Muscle layer of duodenum (tissue), 2 donors: ENCODE results near the gene EPHB1.

ENCODE experiments used
- H3K27ac ChIP-seq: one replicate; pipeline ENCODE4 v1.7.0; 2013; ENCODE audit warnings: mild to moderate bottlenecking, low read length
- H3K27me3 ChIP-seq: one replicate; pipeline ENCODE4 v1.7.0; 2013; ENCODE audit warnings: low read depth, mild to moderate bottlenecking, control low read depth, low read length
- H3K36me3 ChIP-seq, 2 donors: one replicate each; pipeline ENCODE4 v1.7.0; 2013; ENCODE audit warnings: low read length in 2 of 2, control low read depth in 1 of 2, mild to moderate bottlenecking in 1 of 2; ENCODE audit not compliant: insufficient read depth in 2 of 2, control insufficient read depth in 1 of 2
- H3K4me1 ChIP-seq, 2 donors: one replicate each; pipeline ENCODE4 v1.7.0; 2013; ENCODE audit warnings: low read length in 2 of 2, mild to moderate bottlenecking in 2 of 2, control low read depth in 1 of 2, moderate library complexity in 1 of 2; ENCODE audit not compliant: insufficient read depth in 2 of 2, control insufficient read depth in 1 of 2
- H3K4me3 ChIP-seq, 2 donors: one replicate each; pipeline ENCODE4 v1.7.0; 2013; ENCODE audit warnings: low read length in 2 of 2, low read depth in 1 of 2, mild to moderate bottlenecking in 1 of 2
- H3K9me3 ChIP-seq, 2 donors: one replicate each; pipeline ENCODE4 v1.7.0; 2013; ENCODE audit warnings: low read length in 2 of 2, control low read depth in 1 of 2, mild to moderate bottlenecking in 1 of 2; ENCODE audit not compliant: control insufficient read depth in 1 of 2
- donor health status: healthy.

Gene EPHB1

DNA sequence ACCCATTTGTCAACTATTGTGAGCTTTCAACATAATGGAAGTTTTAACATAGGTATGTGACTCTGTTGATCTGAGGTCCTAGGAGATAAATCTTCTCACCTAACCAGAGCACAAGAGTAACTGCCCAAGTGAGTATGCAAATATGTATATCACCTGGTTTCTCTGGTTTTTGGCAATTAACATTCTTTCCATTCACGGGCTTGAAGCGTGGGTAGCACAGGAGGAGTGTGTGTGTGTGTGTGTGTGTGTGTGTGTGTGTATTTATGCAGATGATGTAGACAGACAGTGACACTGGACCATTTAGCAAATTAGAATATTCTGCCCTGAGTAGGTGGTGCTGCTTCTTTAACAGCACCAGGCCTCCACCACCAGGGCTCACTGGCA, 15.0 kb downstream of the EPHB1 start:
- no peak overlapping the region for H3K27ac ChIP-seq

DNA sequence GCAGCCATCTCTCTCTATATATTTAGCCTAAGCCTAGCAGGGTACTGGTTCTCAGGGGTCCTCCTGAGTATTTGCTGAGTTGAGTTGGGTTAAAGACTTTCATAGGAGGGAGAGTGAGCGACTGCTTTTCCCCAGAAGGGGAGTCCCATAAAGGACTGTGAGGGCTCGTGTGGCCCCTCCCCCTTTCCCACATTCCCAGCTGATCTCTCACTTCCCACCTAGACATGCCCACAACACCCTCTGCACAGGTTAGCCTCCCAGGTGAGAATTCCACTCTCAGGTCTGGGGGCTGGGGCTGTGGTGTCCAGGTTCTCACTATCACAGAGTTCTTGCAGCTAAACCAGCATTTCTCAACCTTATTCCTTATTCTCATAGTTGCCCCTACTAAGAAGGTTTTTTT, 15.8 kb downstream of the EPHB1 start:
- Histone ChIP-seq H3K36me3 (no peaks in the 10 kb centered on the region), H3K9me3 (no peaks in the 10 kb centered on the region), H3K27me3 (no peaks in the 10 kb centered on the region), H3K4me1 (no peaks in the 10 kb centered on the region), H3K4me3 (no peak overlapping the region), H3K27ac (no peak overlapping the region)

More for the DNA sequence above, 15.0 kb downstream of the EPHB1 start:
- Histone ChIP-seq H3K9me3 (no peaks in the 10 kb centered on the region), H3K27me3 (no peaks in the 10 kb centered on the region), H3K4me1 (no peaks in the 10 kb centered on the region), H3K4me3 (no peak overlapping the region), H3K36me3 (no peaks in the 10 kb centered on the region)

DNA sequence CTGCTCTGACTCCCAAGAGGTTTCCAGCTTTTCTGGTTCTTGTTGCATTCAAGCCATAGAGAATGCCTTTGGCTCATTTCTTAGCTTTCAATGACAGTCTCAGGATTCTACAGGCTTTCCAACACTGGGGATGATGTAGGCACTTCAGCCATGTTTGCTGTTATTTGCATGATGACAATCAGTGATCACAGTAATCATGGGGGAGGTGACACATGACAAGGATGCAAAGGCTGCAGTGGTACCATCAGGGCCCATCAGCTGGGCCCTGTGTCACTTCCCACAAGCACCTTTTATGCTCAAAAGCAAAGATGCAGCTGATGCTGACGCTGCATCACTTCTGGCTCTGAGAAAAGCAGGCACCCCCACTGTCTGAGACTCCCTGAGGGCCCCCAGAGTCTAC, 18.6 kb downstream of the EPHB1 start:
- no peak overlapping the region for H3K27ac ChIP-seq
- H3K36me3 ChIP-seq: no peaks in the 10 kb centered on the region
- no peak overlapping the region for H3K4me3 ChIP-seq
- no peaks in the 10 kb centered on the region for H3K27me3 ChIP-seq
- H3K4me1 ChIP-seq: no peaks in the 10 kb centered on the region
- no peaks in the 10 kb centered on the region for H3K9me3 ChIP-seq

DNA sequence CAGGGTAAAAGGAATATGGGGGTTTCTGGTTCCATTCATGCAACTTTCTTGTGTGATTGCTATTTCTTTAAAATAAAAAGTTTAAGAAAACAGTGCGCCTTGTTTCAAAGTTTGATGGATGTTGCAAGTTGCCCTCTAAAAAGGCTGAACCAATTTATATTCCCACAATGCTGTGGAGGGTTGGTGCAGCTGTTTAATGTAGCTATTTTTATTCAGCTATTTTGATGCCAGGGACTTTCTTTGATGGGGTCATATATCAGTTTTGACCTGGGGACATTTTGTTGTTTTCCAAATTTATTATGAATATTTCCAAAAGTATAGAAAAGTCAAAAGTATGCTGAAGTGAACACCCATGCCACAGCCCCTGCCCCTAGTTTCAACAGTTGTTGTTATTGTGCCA, 20.5 kb downstream of the EPHB1 start:
- no peaks in the 10 kb centered on the region for H3K36me3 ChIP-seq
- no peaks in the 10 kb centered on the region for H3K27me3 ChIP-seq
- H3K4me3 ChIP-seq: no peak overlapping the region
- no peaks in the 10 kb centered on the region for H3K4me1 ChIP-seq
- H3K9me3 ChIP-seq: no peaks in the 10 kb centered on the region
- H3K27ac ChIP-seq: no peak overlapping the region

DNA sequence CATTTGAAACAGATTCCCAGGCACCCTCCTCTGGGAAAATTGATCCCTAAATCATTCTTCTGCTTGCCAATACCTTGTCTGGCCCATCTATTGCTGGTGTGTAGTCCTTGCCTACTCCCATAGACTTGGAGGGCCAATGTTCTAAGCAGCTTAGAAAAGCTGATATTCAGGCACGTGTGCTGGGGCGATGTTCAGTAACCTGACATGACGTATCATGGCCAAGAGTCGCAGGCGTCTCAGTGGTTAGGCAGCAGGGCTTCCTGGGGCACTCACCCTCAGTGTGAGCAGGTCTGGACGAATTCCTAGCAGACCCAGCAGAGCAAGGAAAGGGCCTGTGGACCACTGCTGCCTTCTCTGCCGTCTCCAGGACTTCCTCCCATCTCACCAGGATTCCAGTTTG, 21.6 kb downstream of the EPHB1 start:
- Histone ChIP-seq H3K36me3 (no peaks in the 10 kb centered on the region), H3K4me1 (no peaks in the 10 kb centered on the region), H3K27me3 (no peaks in the 10 kb centered on the region), H3K27ac (no peak overlapping the region), H3K9me3 (no peaks in the 10 kb centered on the region), H3K4me3 (no peak overlapping the region)

DNA sequence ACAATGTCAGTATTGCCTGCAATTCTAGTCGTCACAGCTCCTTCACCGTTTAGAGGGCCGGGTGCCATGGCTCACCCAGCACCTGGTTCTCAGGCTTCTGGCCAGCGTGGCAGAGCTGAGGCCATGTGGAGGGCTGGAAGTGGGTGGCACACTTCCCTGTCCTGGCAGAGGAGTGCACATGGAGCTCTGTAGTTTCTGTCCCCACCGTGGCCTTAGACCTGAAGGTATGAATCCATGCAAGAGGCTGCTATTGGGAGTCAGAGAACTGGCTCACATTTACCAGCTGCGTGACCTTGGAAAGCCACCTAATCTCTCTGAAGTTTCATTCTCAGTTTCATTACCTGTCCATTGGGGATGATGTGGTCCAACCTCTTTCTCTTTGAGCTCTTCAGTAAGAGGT, 22.2 kb downstream of the EPHB1 start:
- H3K36me3 ChIP-seq: no peaks in the 10 kb centered on the region
- no peaks in the 10 kb centered on the region for H3K9me3 ChIP-seq
- H3K4me1 ChIP-seq: no peaks in the 10 kb centered on the region
- H3K4me3 ChIP-seq: no peak overlapping the region
- no peak overlapping the region for H3K27ac ChIP-seq
- no peaks in the 10 kb centered on the region for H3K27me3 ChIP-seq

DNA sequence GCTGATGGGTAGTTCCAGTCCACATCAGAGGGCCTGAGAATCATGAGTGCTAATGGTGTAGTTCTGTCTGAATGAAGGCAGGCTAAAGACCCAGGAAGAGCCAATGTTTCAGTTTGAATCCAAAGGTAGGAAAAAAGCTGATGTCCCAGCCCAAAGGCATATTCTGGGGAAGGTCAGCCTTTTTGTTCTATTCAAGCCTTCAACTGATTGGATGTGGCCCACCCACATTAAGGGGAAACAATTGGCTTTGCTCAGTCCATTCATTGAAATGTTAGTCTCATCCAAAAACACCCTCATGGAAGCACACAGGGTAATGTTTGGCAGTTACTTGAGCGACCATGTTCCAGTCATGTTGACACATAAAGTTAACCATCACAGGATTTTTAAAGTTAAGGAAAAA, 25.9 kb downstream of the EPHB1 start:
- H3K27me3 ChIP-seq: no peaks in the 10 kb centered on the region
- H3K4me3 ChIP-seq: no peak overlapping the region
- H3K36me3 ChIP-seq: no peaks in the 10 kb centered on the region
- H3K4me1 ChIP-seq: no peaks in the 10 kb centered on the region
- no peaks in the 10 kb centered on the region for H3K9me3 ChIP-seq
- H3K27ac ChIP-seq: no peak overlapping the region

DNA sequence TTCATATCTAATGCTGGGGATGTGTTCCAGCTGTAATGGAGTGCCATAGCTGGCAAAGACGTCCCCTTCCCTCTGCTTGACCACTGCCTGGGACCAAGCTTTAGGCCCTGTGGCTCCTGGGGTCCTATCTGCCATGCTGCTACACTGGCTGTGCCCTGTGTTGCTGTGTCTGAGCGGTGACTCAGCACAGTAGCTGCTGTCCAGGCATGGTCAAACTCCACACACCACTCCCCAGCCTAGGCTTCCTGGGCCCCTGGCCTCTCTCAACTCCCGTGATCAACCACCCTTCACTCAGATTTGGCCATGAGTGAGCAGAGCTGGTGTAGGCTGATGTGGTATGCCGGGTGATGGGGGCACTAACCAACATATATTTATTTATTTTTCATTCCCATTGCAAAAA, 27.0 kb downstream of the EPHB1 start:
- Histone ChIP-seq H3K27ac (no peak overlapping the region), H3K9me3 (no peaks in the 10 kb centered on the region), H3K27me3 (no peaks in the 10 kb centered on the region), H3K4me3 (no peak overlapping the region), H3K4me1 (no peaks in the 10 kb centered on the region), H3K36me3 (no peaks in the 10 kb centered on the region)

DNA sequence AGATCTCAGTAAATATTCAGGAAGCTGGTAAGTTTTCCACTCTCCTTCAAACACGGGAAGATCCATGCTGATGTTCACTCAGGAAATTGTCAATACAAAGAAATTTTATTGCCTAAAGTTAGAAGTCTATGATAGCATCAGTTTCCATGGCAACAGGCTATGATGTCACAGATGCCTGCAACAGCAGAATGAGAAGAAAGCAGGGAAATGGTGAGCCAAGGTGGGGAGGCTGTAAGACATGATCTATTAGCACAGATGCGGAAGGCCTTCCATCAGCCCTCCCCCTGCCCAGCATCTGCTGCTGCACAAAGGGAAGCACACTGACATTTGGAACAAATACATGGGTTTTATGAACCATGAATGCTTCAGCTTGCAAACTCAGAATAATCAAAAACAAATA, 28.6 kb downstream of the EPHB1 start:
- H3K27me3 ChIP-seq: no peaks in the 10 kb centered on the region
- H3K4me1 ChIP-seq: no peaks in the 10 kb centered on the region
- no peaks in the 10 kb centered on the region for H3K36me3 ChIP-seq
- H3K27ac ChIP-seq: no peak overlapping the region
- no peak overlapping the region for H3K4me3 ChIP-seq
- no peaks in the 10 kb centered on the region for H3K9me3 ChIP-seq

DNA sequence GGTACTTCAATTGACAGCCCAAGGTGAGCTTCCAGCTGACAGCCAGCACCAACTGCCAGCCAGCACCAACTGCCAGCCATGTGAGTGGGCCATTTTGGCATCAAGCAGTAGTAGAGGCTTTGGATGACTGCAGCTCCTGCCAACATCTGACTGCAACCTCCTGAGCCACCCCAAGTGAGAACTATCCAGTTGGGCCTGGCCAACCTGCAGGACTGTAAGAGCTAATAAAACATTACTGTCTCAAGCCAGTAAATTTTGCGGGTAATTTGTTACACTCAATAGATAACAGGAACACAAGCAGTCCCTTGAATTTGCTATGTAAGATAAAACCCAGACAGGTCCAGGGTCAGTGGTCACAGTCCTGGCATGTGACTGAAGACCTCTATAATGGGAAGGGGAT, 29.7 kb downstream of the EPHB1 start:
- Histone ChIP-seq H3K36me3 (no peaks in the 10 kb centered on the region), H3K9me3 (no peaks in the 10 kb centered on the region), H3K4me1 (no peaks in the 10 kb centered on the region), H3K4me3 (no peak overlapping the region), H3K27me3 (no peaks in the 10 kb centered on the region), H3K27ac (no peak overlapping the region)

DNA sequence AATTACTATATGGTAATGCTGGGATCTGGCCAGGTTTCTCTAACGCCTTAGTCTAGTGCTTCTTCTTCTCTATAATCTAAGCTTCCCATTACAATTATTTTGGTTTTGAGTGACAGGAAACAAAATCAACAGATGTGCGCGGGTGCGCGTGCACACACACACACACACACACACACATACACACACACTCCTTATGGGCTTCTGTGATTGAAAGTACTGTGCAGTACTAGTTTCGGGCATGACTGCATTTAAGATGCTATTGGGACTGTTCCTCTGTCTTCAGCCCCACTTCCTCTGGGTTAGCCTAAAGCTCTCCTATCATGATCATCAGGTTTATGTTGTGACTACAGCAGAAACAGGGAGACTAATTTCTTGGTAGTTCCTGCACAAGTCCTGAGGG, 32.2 kb downstream of the EPHB1 start:
- H3K27me3 ChIP-seq: no peaks in the 10 kb centered on the region
- H3K4me3 ChIP-seq: no peak overlapping the region
- no peak overlapping the region for H3K27ac ChIP-seq
- H3K4me1 ChIP-seq: no peaks in the 10 kb centered on the region
- no peaks in the 10 kb centered on the region for H3K9me3 ChIP-seq
- no peaks in the 10 kb centered on the region for H3K36me3 ChIP-seq

DNA sequence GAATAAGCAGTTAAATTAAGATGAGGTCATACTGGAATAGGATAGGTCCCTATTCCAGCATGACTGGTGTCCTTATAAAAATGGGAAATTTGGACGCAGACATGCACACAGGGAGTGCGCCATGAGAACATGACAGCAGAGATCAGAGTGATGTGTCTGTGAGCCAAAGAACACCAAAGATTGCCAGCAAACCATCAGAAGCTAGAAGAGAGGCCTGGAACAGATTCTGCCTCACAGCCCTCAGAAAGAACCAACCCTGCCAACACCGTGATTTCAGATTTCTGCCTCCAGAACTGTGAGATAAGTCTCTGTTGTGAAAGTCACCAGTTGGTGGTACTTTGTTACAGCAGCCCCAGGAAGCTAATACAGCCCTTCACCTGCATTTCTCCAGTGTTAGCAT, 34.7 kb downstream of the EPHB1 start:
- Histone ChIP-seq H3K36me3 (no peaks in the 10 kb centered on the region), H3K27ac (no peak overlapping the region), H3K4me3 (no peak overlapping the region), H3K4me1 (no peaks in the 10 kb centered on the region), H3K27me3 (no peaks in the 10 kb centered on the region), H3K9me3 (no peaks in the 10 kb centered on the region)
